A549 (cell line): Measurements from ENCODE around the gene MMD. TPM values are rescaled to one million over a fixed set of nuclear protein-coding genes. Genes with fewer than 3 reads are reported as not detected.

ENCODE experiments used
- ATAC-seq, 2 experiments: fragments of 200-7000 bp in 1 of 2; fragments of >200 bp in 1 of 2; cut with Nextera tagmentation in 1 of 2; cut with Tn5 transposase in 1 of 2; 3 replicates each; pipeline versions ENCODE4 v1.8.0 to v1.9.1; 2018 to 2020; ENCODE audit warnings: mild to moderate bottlenecking in 1 of 2, moderate library complexity in 1 of 2
- CTCF ChIA-PET: fragments of 300-600 bp; sonication (Branson Sonifier 250); formaldehyde crosslinking; extraction: SDS; loops from one replicate; lab custom pipeline; 2021; ENCODE audit warnings: antibody characterized with exemption, inconsistent platforms; lab: Yijun Ruan, JAX
- POLR2A ChIA-PET: fragments of 350-600 bp; formaldehyde crosslinking; extraction: SDS; loops from one replicate; lab custom pipeline; 2021; ENCODE audit warnings: antibody characterized with exemption, inconsistent platforms; lab: Yijun Ruan, JAX
- DNase-seq, 2 experiments: peaks; one replicate each; pipeline versions ENCODE4 v3.0.0 to v3.0.0-alpha.2; 2011 to 2016; ENCODE audit warnings: low read depth in 1 of 2, low spot score in 1 of 2
- FAIRE-seq: peaks from 2 replicates; lab custom pipeline; 2011; peaks lifted over from hg19 to GRCh38; lab: Jason Lieb, UNC
- H3K27ac ChIP-seq, 2 experiments: fragments of >200 bp; sonication (Bioruptor Twin); formaldehyde crosslinking; 3 replicates each; pipeline ENCODE4 v1.5.1; 2016 to 2017
- H3K4me1 ChIP-seq: fragments of >200 bp; sonication (Bioruptor Twin); formaldehyde crosslinking; 3 replicates; pipeline ENCODE4 v1.6.1; 2016
- H3K4me2 ChIP-seq: fragments of >200 bp; sonication (Bioruptor Twin); formaldehyde crosslinking; 3 replicates; pipeline ENCODE4 v1.6.1; 2016
- H3K4me3 ChIP-seq: fragments of >200 bp; sonication (Bioruptor Twin); formaldehyde crosslinking; 3 replicates; pipeline ENCODE4 v1.5.1; 2016
- H3K9me3 ChIP-seq: fragments of >200 bp; sonication (Bioruptor Twin); formaldehyde crosslinking; 3 replicates; pipeline ENCODE4 v1.6.1; 2016
- BCL3 ChIP-seq: fragments of >200 bp; sonication (Bioruptor Twin); formaldehyde crosslinking; IDR thresholded peaks from 3 replicates; pipeline ENCODE4 v1.6.1; 2016
- CEBPB ChIP-seq, 2 experiments: fragments of >200 bp in 1 of 2; sonication (Bioruptor Twin) in 1 of 2; formaldehyde crosslinking in 1 of 2; IDR thresholded peaks; 2 replicates each; pipeline ENCODE4 v1.6.1; 2012 to 2016
- EHF ChIP-seq: fragments of 250-450 bp; sonication (Bioruptor Pico); IDR thresholded peaks from 2 replicates; pipeline ENCODE4 v1.5.0; 2020; ENCODE audit warnings: mild to moderate bottlenecking
- EHMT2 ChIP-seq: fragments of 200-600 bp; sonication (generic); IDR thresholded peaks from 2 replicates; pipeline ENCODE4 v1.6.1; 2016; ENCODE audit warnings: antibody characterized with exemption, low read depth, mild to moderate bottlenecking, moderate library complexity
- ELK1 ChIP-seq: fragments of 150-350 bp; IDR thresholded peaks from 2 replicates; pipeline ENCODE4 v1.6.1; 2014; ENCODE audit warnings: low read depth, mild to moderate bottlenecking, low read length
- EP300 ChIP-seq, 2 experiments: fragments of >200 bp; sonication (Bioruptor Twin); formaldehyde crosslinking; IDR thresholded peaks; 2 replicates in 1 of 2; 3 replicates in 1 of 2; pipeline ENCODE4 v1.6.1; 2016 to 2017
- FOSB ChIP-seq: fragments of 250-450 bp; sonication (Bioruptor Pico); IDR thresholded peaks from 2 replicates; pipeline ENCODE4 v1.5.0; 2020; ENCODE audit warnings: mild to moderate bottlenecking, moderate library complexity
- FOSL2 ChIP-seq, 2 experiments: fragments of 450-650 bp in 1 of 2; fragments of >200 bp in 1 of 2; sonication (Bioruptor Twin) in 1 of 2; formaldehyde crosslinking; IDR thresholded peaks; 2 replicates each; pipeline versions ENCODE4 v1.5.0 to v1.6.1; 2016 to 2020; ENCODE audit warnings: mild to moderate bottlenecking in 1 of 2, moderate library complexity in 1 of 2
- FOXS1 ChIP-seq: fragments of 250-450 bp; sonication (Bioruptor Pico); IDR thresholded peaks from 2 replicates; pipeline ENCODE4 v1.5.0; 2020; ENCODE audit warnings: mild to moderate bottlenecking, moderate library complexity
- GATA3 ChIP-seq: IDR thresholded peaks from 2 replicates; pipeline ENCODE4 v1.6.1; 2012; ENCODE audit warnings: borderline replicate concordance
- HES2 ChIP-seq: fragments of >200 bp; sonication (Bioruptor Twin); formaldehyde crosslinking; IDR thresholded peaks from 2 replicates; pipeline ENCODE4 v1.6.1; 2016
- HMGXB4 ChIP-seq: fragments of 250-450 bp; sonication (Bioruptor Pico); IDR thresholded peaks from 2 replicates; pipeline ENCODE4 v1.5.0; 2021; ENCODE audit warnings: mild to moderate bottlenecking, moderate library complexity, borderline replicate concordance
- HOXA7 ChIP-seq: fragments of 250-450 bp; sonication (Bioruptor Pico); IDR thresholded peaks from 2 replicates; pipeline ENCODE4 v1.5.0; 2020; ENCODE audit warnings: mild to moderate bottlenecking, moderate library complexity
- HOXB13 ChIP-seq: fragments of 250-450 bp; sonication (Bioruptor Pico); IDR thresholded peaks from 2 replicates; pipeline ENCODE4 v1.5.0; 2020; ENCODE audit warnings: low read depth, mild to moderate bottlenecking, moderate library complexity
- HOXB5 ChIP-seq: fragments of 250-450 bp; sonication (Bioruptor Pico); IDR thresholded peaks from 2 replicates; pipeline ENCODE4 v1.5.0; 2020; ENCODE audit warnings: mild to moderate bottlenecking, moderate library complexity
- JUN ChIP-seq, 2 experiments: fragments of >200 bp; sonication (Bioruptor Twin); formaldehyde crosslinking; IDR thresholded peaks; 2 replicates in 1 of 2; 3 replicates in 1 of 2; pipeline ENCODE4 v1.6.1; 2016 to 2017
- MAX ChIP-seq: IDR thresholded peaks from 2 replicates; pipeline ENCODE4 v1.6.1; 2012
- MYC ChIP-seq: IDR thresholded peaks from 2 replicates; pipeline ENCODE4 v1.6.1; 2012; ENCODE audit warnings: mild to moderate bottlenecking, inconsistent platforms, low read length, improper control_type of control experiment, borderline replicate concordance
- POLR2A ChIP-seq: IDR thresholded peaks from 2 replicates; pipeline ENCODE4 v1.6.1; 2012; ENCODE audit warnings: mild to moderate bottlenecking, low read length
- RAD21 ChIP-seq, 2 experiments: fragments of >200 bp in 1 of 2; sonication (Bioruptor Twin) in 1 of 2; formaldehyde crosslinking in 1 of 2; IDR thresholded peaks in 1 of 2; conservative IDR thresholded peaks in 1 of 2; 2 replicates in 1 of 2; 3 replicates in 1 of 2; pipeline ENCODE4 v1.6.1; 2012 to 2018; ENCODE audit warnings: inconsistent platforms in 1 of 2
- RARB ChIP-seq: fragments of 250-450 bp; sonication (Bioruptor Pico); IDR thresholded peaks from 2 replicates; pipeline ENCODE4 v1.8.0; 2021; ENCODE audit warnings: mild to moderate bottlenecking, moderate library complexity
- RCOR1 ChIP-seq: fragments of 150-350 bp; IDR thresholded peaks from 2 replicates; pipeline ENCODE4 v1.6.1; 2014; ENCODE audit warnings: antibody characterized with exemption, low read length, low read depth
- SMC3 ChIP-seq: fragments of >200 bp; sonication (Bioruptor Twin); formaldehyde crosslinking; IDR thresholded peaks from 3 replicates; pipeline ENCODE4 v1.6.1; 2018; ENCODE audit warnings: inconsistent platforms
- SREBF2 ChIP-seq: fragments of 450-650 bp; IDR thresholded peaks from 2 replicates; pipeline ENCODE4 v1.6.1; 2014; ENCODE audit warnings: mild to moderate bottlenecking, moderate library complexity
- ZC3H11A ChIP-seq: fragments of 450-650 bp; IDR thresholded peaks from 2 replicates; pipeline ENCODE4 v1.6.1; 2014; ENCODE audit warnings: antibody characterized with exemption, mild to moderate bottlenecking
- ZNF302 ChIP-seq: fragments of 250-450 bp; sonication (Bioruptor Pico); IDR thresholded peaks from 2 replicates; pipeline ENCODE4 v1.9.0; 2021; ENCODE audit warnings: inconsistent platforms, mild to moderate bottlenecking, moderate library complexity
- WGBS: methylation state at CpG from one replicate; pipeline ENCODE4 v1.1.6; 2017; ENCODE audit errors: missing lambda C conversion rate; 5-methylcytosine and 5-hydroxymethylcytosine counted together
- polyA plus RNA-seq, 4 experiments: library from polyadenylated mRNA; depleted of rRNA in 3 of 4; stranded (reverse); fragments of >200 nt; fragmentation: RNase III in 1 of 4; extraction: RNeasy Plus Mini Kit Qiagen cat#74134 plus additional on column Dnase treatment in 1 of 4; gene quantifications; 2 replicates in 3 of 4; 3 replicates in 1 of 4; pipeline ENCODE4 v1.2.3, GENCODE V29; 2011 to 2017

The MMD gene
- polyA plus RNA-seq, 2 of the 4 experiments (the other 2 are of a cell fraction): 22.5 to 54.7 TPM

- CTCF ChIA-PET: interaction anchor here (0.6 to 1.5 kb wide), 2 partner anchors 50 to 78 kb away, joined by 3 to 5 read pairs; no protein-coding TSS in a partner anchor
- no peak overlapping the region for H3K4me3 ChIP-seq
- peak overlapping the region; percentile 77 for H3K4me2 ChIP-seq
- H3K4me1 ChIP-seq: peaks cover 59% of the 10 kb centered on the region
- no peaks in the 10 kb centered on the region for H3K9me3 ChIP-seq
- peak overlapping the region; percentile 84 to 86 for H3K27ac ChIP-seq
- FAIRE-seq (no peak), DNase-seq (no peak), ATAC-seq (no peak)
- TF ChIP-seq MYC (no peak), RCOR1 (no peak), ELK1 (no peak), HMGXB4 (CRISPR knock-in tag) (no peak), CEBPB (IDR thresholded peaks at IDR 0.05) (no peak), EHMT2 (no peak), RAD21 (conservative IDR thresholded peaks at IDR 0.05 in 1 of 2, IDR thresholded peaks at IDR 0.05 in 1 of 2) (no peak), ZC3H11A (no peak)
- POLR2A ChIA-PET: interaction anchor here (0.6 to 2.4 kb wide), 2 partner anchors 18 to 20 kb away, joined by 3 to 48 read pairs; no protein-coding TSS in a partner anchor
- 86% methylated on average over 1 of the region's 1 CpG for WGBS
Measured at GRCh38 chr17:55434721-55435120, 13.1 kb upstream of the MMD start.

- H3K9me3 ChIP-seq: no peaks in the 10 kb centered on the region
- ChIA-PET CTCF (interaction anchor here (0.6 to 2.3 kb wide), 13 partner anchors 9 to 80 kb away, joined by 3 to 10 read pairs (median 5); partner anchors contain the start of gene MMD), POLR2A (interaction anchor here (0.7 to 2.4 kb wide), 13 partner anchors 10 to 1016 kb away, joined by 3 to 48 read pairs (median 4); partner anchors contain the start of gene MMD)
- TF ChIP-seq EP300 (IDR thresholded peaks at IDR 0.05) (peak; percentile 79 to 91; a peak in 4 of 5 replicates), FOSL2 (IDR thresholded peaks at IDR 0.05) (peak; percentile 16; the same call in 1 of the 2 replicates), FOSL2 (CRISPR knock-in tag; IDR thresholded peaks at IDR 0.05) (peak; percentile 72), HMGXB4 (CRISPR knock-in tag) (no peak), RCOR1 (no peak), FOXS1 (CRISPR knock-in tag) (no peak), SMC3 (peak; percentile 28; the same call in 2 of the 3 replicates), HOXA7 (no peak), EHF (peak; percentile 29; the same call in 1 of the 2 replicates), BCL3 (peak; percentile 82; the same call in 2 of the 3 replicates), GATA3 (peak; percentile 92), SREBF2 (no peak), HES2 (peak; percentile 88), ZNF302 (peak; percentile 4; the same call in 1 of the 2 replicates), JUN (IDR thresholded peaks at IDR 0.05) (peak; percentile 6 to 80; a peak in 3 of 5 replicates), POLR2A (no peak), FOSB (peak; percentile 24; the same call in 1 of the 2 replicates), HOXB13 (peak; percentile 53; the same call in 1 of the 2 replicates), MAX (peak; percentile 54; the same call in 1 of the 2 replicates), RAD21 (conservative IDR thresholded peaks at IDR 0.05 in 1 of 2, IDR thresholded peaks at IDR 0.05 in 1 of 2) (peak in 1 of 2 experiments; percentile 38; a peak in 2 of 5 replicates), HOXB5 (CRISPR knock-in tag) (0 out of 2 replicates have a peak, but pooled peaks have one; percentile 7), RARB (CRISPR knock-in tag) (no peak), MYC (peak; percentile 25; the same call in 1 of the 2 replicates), CEBPB (IDR thresholded peaks at IDR 0.05) (peak; percentile 93 to 97)
- H3K4me1 ChIP-seq: peaks cover 55% of the 10 kb centered on the region
- peak; percentile 80 to 91 for DNase-seq
- WGBS: 36% methylated on average over 7 of the region's 7 CpGs
- peak overlapping the region; percentile 77 for H3K4me2 ChIP-seq
- H3K27ac ChIP-seq: peak overlapping the region; percentile 84 to 86
- ATAC-seq: peak; percentile 76 to 85
- FAIRE-seq: peak; percentile 92
- peak overlapping the region; percentile 6; the same call in 1 of the 3 replicates for H3K4me3 ChIP-seq
Measured at GRCh38 chr17:55433629-55434422, 12.2 kb upstream of the MMD start.
